K562 (cell line): ENCODE data around the gene ACRBP. TPM values are rescaled to one million over a fixed set of nuclear protein-coding genes. Genes with fewer than 3 reads are reported as not detected.
A peak's percentile ranks its signal among the peaks of the same experiment; 100 is the strongest.

ENCODE experiments used
- BCLAF1 ChIP-seq, 2 experiments: fragments of 450-650 bp in 1 of 2; IDR thresholded peaks; 2 replicates each; pipeline ENCODE4 v1.6.1; 2011 to 2017; ENCODE audit warnings: low read depth in 2 of 2, antibody characterized with exemption in 1 of 2, borderline replicate concordance in 1 of 2, low read length in 1 of 2, mild to moderate bottlenecking in 1 of 2, mixed read lengths in 1 of 2; ENCODE audit not compliant: control insufficient read depth in 1 of 2
- BRF1 ChIP-seq: IDR thresholded peaks from 3 replicates; pipeline ENCODE4 v1.6.1; 2011; ENCODE audit warnings: borderline replicate concordance, mild to moderate bottlenecking; ENCODE audit not compliant: insufficient read length; ENCODE audit errors: extremely low read depth
- C11orf30 ChIP-seq: fragments of 450-650 bp; IDR thresholded peaks from 2 replicates; pipeline ENCODE4 v1.6.1; 2016; ENCODE audit warnings: low read depth, mild to moderate bottlenecking
- CXXC5 ChIP-seq: fragments of 250-450 bp; sonication (Bioruptor Pico); IDR thresholded peaks from 2 replicates; pipeline ENCODE4 v1.8.0; 2022; ENCODE audit warnings: inconsistent platforms, mild to moderate bottlenecking, moderate library complexity
- DACH1 ChIP-seq: fragments of 450-650 bp; IDR thresholded peaks from 2 replicates; pipeline ENCODE4 v1.6.1; 2018; ENCODE audit not compliant: partially characterized antibody
- DMBX1 ChIP-seq: fragments of 250-450 bp; sonication (Bioruptor Pico); IDR thresholded peaks from 2 replicates; pipeline ENCODE4 v1.8.0; 2022; ENCODE audit warnings: inconsistent platforms, mild to moderate bottlenecking, moderate library complexity, borderline replicate concordance
- E2F3 ChIP-seq: fragments of 250-450 bp; sonication (Bioruptor Pico); IDR thresholded peaks from 2 replicates; pipeline ENCODE4 v1.4.0; 2020; ENCODE audit warnings: mild to moderate bottlenecking
- JUNB ChIP-seq: fragments of 450-650 bp; formaldehyde crosslinking; conservative IDR thresholded peaks from 2 replicates; pipeline ENCODE4 v1.4.0; 2020; ENCODE audit warnings: mild to moderate bottlenecking
- RBM17 ChIP-seq: fragments of 200-400 bp; formaldehyde crosslinking; IDR thresholded peaks from 2 replicates; pipeline ENCODE4 v1.6.1; 2017; ENCODE audit warnings: low read depth, mild to moderate bottlenecking, low read length, borderline replicate concordance
- TCF3 ChIP-seq: sonication (generic); formaldehyde crosslinking; IDR thresholded peaks from 2 replicates; pipeline ENCODE4 v1.4.0; 2020; ENCODE audit warnings: mild to moderate bottlenecking, missing genetic modification reagents
- TFAP4 ChIP-seq: sonication (generic); formaldehyde crosslinking; IDR thresholded peaks from 2 replicates; pipeline ENCODE4 v1.8.0; 2022; ENCODE audit warnings: missing genetic modification reagents, mild to moderate bottlenecking, moderate library complexity, borderline replicate concordance
- ZBTB11 ChIP-seq, 3 experiments: fragments of 200-800 bp in 1 of 3; fragments of 250-450 bp in 1 of 3; fragments of 450-650 bp in 1 of 3; sonication (Bioruptor Pico) in 1 of 3; sonication (Bioruptor generic) in 1 of 3; formaldehyde crosslinking in 1 of 3; IDR thresholded peaks; 2 replicates each; pipeline versions ENCODE4 v1.6.1 to v1.8.0; 2016 to 2022; ENCODE audit warnings: mild to moderate bottlenecking in 2 of 3, missing genetic modification characterization in 2 of 3, missing compliant biosample characterization in 1 of 3, moderate library complexity in 1 of 3
- ZNF41 ChIP-seq: fragments of 250-450 bp; sonication (Bioruptor Pico); conservative IDR thresholded peaks from 2 replicates; pipeline ENCODE4 v1.4.0; 2020; ENCODE audit warnings: mild to moderate bottlenecking
- ZNF589 ChIP-seq: fragments of 200-800 bp; sonication (Bioruptor generic); IDR thresholded peaks from 2 replicates; pipeline ENCODE4 v1.6.1; 2016; ENCODE audit warnings: low read depth, missing genetic modification characterization, missing compliant biosample characterization
- ZSCAN32 ChIP-seq: fragments of 450-650 bp; formaldehyde crosslinking; IDR thresholded peaks from 2 replicates; pipeline ENCODE4 v1.4.0; 2020; ENCODE audit warnings: mild to moderate bottlenecking, moderate library complexity
- polyA plus RNA-seq, 8 experiments: library from polyadenylated mRNA; depleted of rRNA in 4 of 8; stranded (reverse) in 5 of 8; unstranded in 3 of 8; fragments of >200 nt; fragmentation: Nextera tagmentation in 2 of 8; fragmentation: Illumina TruSeq in 1 of 8; extraction: Ambion mirVana in 2 of 8; extraction: Trizol in 1 of 8; gene quantifications; 2 replicates each; pipeline versions ENCODE4 v1.2.1 to v1.2.3, GENCODE V29; 2011 to 2014; ENCODE audit warnings: inconsistent platforms in 1 of 8, missing spikeins in 1 of 8
- total RNA-seq, 7 experiments: library from RNA; depleted of rRNA in 6 of 7; stranded (reverse); fragments of >200 nt in 6 of 7; fragmentation: Illumina TruSeq in 2 of 7; extraction: Trizol in 2 of 7; gene quantifications; 2 replicates each; pipeline versions ENCODE4 v1.2.1 to v1.2.3, GENCODE V29; 2011 to 2021; ENCODE audit warnings: low replicate concordance in 1 of 7
- TF ChIP-seq, protein P1 (sequence below): fragments of 450-650 bp; IDR thresholded peaks from 2 replicates; pipeline ENCODE4 v1.6.1; 2016; ENCODE audit warnings: low read depth, mild to moderate bottlenecking, moderate library complexity
- TF ChIP-seq, protein P2 (sequence below), 2 experiments: fragments of 250-450 bp in 1 of 2; fragments of 450-650 bp in 1 of 2; sonication (Bioruptor Pico) in 1 of 2; IDR thresholded peaks; 2 replicates each; pipeline versions ENCODE4 v1.6.1 to v1.8.0; 2016 to 2021; ENCODE audit warnings: mild to moderate bottlenecking in 2 of 2, moderate library complexity in 2 of 2, missing compliant biosample characterization in 1 of 2, missing genetic modification characterization in 1 of 2

ACRBP gene
- total and polyA plus RNA-seq, 9 of the 15 experiments (the other 6 are each of a cell fraction or from before 2014, with no cell fraction given) = 3.1 to 31.8 (median 8.4) TPM

DNA sequence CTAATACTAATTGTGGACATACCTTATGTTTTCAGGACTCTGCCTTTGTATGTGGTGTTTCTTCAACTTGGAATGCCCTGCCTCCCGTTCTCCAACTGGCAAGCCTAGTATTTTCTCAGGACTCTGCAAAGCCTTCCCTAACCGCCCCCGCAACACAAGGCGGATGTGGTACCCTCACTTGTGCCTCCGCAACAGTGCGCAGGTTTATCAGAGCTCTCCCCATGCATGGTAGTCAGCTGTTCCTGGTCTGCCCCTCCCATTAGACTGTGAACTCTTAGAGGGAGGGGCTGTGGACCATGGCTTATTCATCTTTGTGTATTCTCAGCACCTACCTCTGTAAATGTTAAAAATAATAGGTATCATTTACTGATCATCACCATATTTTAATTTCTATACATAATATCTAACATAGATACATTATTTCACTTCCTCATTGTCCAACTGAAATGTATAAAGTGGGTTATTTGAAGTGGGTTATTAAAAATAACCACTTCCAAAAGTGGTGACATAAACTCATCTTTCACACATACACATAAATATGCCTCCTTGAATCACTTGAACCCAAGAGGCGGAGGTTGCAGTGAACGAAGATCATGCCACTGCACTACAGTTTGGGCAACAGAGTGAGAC is 20.5 kb downstream of the ACRBP start (continued):
- no peak for TF ChIP-seq BCLAF1 (IDR thresholded peaks at IDR 0.05; ENCODE audit: borderline replicate concordance in 1 of 2, control insufficient read depth in 1 of 2, low read depth in 2 of 2, low read length in 1 of 2)
- TF ChIP-seq TCF3 (CRISPR knock-in tag) = peak; percentile 75
- no peak for TF ChIP-seq C11orf30
- TF ChIP-seq JUNB = no peak
- TF ChIP-seq CXXC5 (CRISPR knock-in tag) = peak; percentile 69
- no peak for TF ChIP-seq BRF1
- TF ChIP-seq E2F3 (CRISPR knock-in tag) = no peak
- no peak for TF ChIP-seq ZNF41 (CRISPR knock-in tag)
- TF ChIP-seq, protein P1, sequence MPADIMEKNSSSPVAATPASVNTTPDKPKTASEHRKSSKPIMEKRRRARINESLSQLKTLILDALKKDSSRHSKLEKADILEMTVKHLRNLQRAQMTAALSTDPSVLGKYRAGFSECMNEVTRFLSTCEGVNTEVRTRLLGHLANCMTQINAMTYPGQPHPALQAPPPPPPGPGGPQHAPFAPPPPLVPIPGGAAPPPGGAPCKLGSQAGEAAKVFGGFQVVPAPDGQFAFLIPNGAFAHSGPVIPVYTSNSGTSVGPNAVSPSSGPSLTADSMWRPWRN = 0 out of 2 replicates have a peak, but pooled peaks have one; percentile 13
- TF ChIP-seq ZSCAN32 (CRISPR knock-in tag) = no peak
- peak in 2 of 3 experiments; percentile 42 to 61; a peak in 2 of 6 replicates for TF ChIP-seq ZBTB11 (CRISPR knock-in tag; IDR thresholded peaks at IDR 0.05)
- peak; percentile 98 for TF ChIP-seq DACH1
- no peak for TF ChIP-seq DMBX1 (CRISPR knock-in tag)
- peak; percentile 99 for TF ChIP-seq TFAP4
- TF ChIP-seq, protein P2, sequence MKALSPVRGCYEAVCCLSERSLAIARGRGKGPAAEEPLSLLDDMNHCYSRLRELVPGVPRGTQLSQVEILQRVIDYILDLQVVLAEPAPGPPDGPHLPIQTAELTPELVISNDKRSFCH (CRISPR knock-in tag; IDR thresholded peaks at IDR 0.05) = no peak
- TF ChIP-seq, protein P2 (tag; IDR thresholded peaks at IDR 0.05) = 0 out of 2 replicates have a peak, but pooled peaks have one; percentile 34
- TF ChIP-seq ZNF589 (CRISPR knock-in tag) = no peak
- no peak for TF ChIP-seq RBM17
